Measurements from ENCODE around the gene NPAS3.

NPAS3 gene

GRCh38 chr14:33430414-33431035 is 491.8 kb downstream of the NPAS3 start:
- no peak for DNase-seq (ENCODE audit: low read depth in 3 of 3, low spot score in 1 of 3)

- no peak for DNase-seq (ENCODE audit: low read depth in 3 of 3, low spot score in 1 of 3)
Measured at GRCh38 chr14:33432407-33433023, 493.8 kb downstream of the NPAS3 start.

- no peak for DNase-seq (ENCODE audit: low read depth in 3 of 3, low spot score in 1 of 3)
Measured at GRCh38 chr14:33433396-33433795, 494.7 kb downstream of the NPAS3 start.

GRCh38 chr14:33435911-33436689 is 497.4 kb downstream of the NPAS3 start:
- no peak for DNase-seq (ENCODE audit: low read depth in 3 of 3, low spot score in 1 of 3)

GRCh38 chr14:33441633-33442032 is 503.0 kb downstream of the NPAS3 start:
- no peak for DNase-seq (ENCODE audit: low read depth in 3 of 3, low spot score in 1 of 3)

- no peak for DNase-seq (ENCODE audit: low read depth in 3 of 3, low spot score in 1 of 3)
Measured at GRCh38 chr14:33444136-33444535, 505.5 kb downstream of the NPAS3 start.

- no peak for DNase-seq (ENCODE audit: low read depth in 3 of 3, low spot score in 1 of 3)
Measured at GRCh38 chr14:33449268-33449667, 510.6 kb downstream of the NPAS3 start.

GRCh38 chr14:33449703-33450395 is 511.2 kb downstream of the NPAS3 start:
- no peak for DNase-seq (ENCODE audit: low read depth in 3 of 3, low spot score in 1 of 3)

GRCh38 chr14:33450416-33450815 is 511.7 kb downstream of the NPAS3 start:
- no peak for DNase-seq (ENCODE audit: low read depth in 3 of 3, low spot score in 1 of 3)

GRCh38 chr14:33451211-33451610 is 512.5 kb downstream of the NPAS3 start:
- DNase-seq (ENCODE audit: low read depth in 3 of 3, low spot score in 1 of 3): no peak

- no peak for DNase-seq (ENCODE audit: low read depth in 3 of 3, low spot score in 1 of 3)
Measured at GRCh38 chr14:33452995-33453394, 514.3 kb downstream of the NPAS3 start.

- no peak for DNase-seq (ENCODE audit: low read depth in 3 of 3, low spot score in 1 of 3)
Measured at GRCh38 chr14:33454022-33454595, 515.4 kb downstream of the NPAS3 start.

- DNase-seq (ENCODE audit: low read depth in 3 of 3, low spot score in 1 of 3): no peak
Measured at GRCh38 chr14:33454707-33455106, 516.0 kb downstream of the NPAS3 start.

- no peak for DNase-seq (ENCODE audit: low read depth in 3 of 3, low spot score in 1 of 3)
Measured at GRCh38 chr14:33455654-33456345, 517.1 kb downstream of the NPAS3 start.

GRCh38 chr14:33457021-33457420 is 518.3 kb downstream of the NPAS3 start:
- no peak for DNase-seq (ENCODE audit: low read depth in 3 of 3, low spot score in 1 of 3)

GRCh38 chr14:33457617-33458016 is 518.9 kb downstream of the NPAS3 start:
- DNase-seq (ENCODE audit: low read depth in 3 of 3, low spot score in 1 of 3): no peak

GRCh38 chr14:33460164-33460563 is 521.5 kb downstream of the NPAS3 start:
- DNase-seq (ENCODE audit: low read depth in 3 of 3, low spot score in 1 of 3): no peak

GRCh38 chr14:33461036-33461435 is 522.4 kb downstream of the NPAS3 start:
- no peak for DNase-seq (ENCODE audit: low read depth in 3 of 3, low spot score in 1 of 3)

GRCh38 chr14:33463731-33464130 is 525.1 kb downstream of the NPAS3 start:
- DNase-seq (ENCODE audit: low read depth in 3 of 3, low spot score in 1 of 3): no peak

GRCh38 chr14:33464254-33464962 is 525.7 kb downstream of the NPAS3 start:
- DNase-seq (ENCODE audit: low read depth in 3 of 3, low spot score in 1 of 3): no peak
